Right ventricle myocardium superior (tissue), 1 donor: ENCODE measurements around the gene ACSS3. TPM values are rescaled to one million over a fixed set of nuclear protein-coding genes. Genes with fewer than 3 reads are reported as not detected.
"Not testable (repeated sequence)": the region's sequence is repeated elsewhere in the genome, so short reads cannot be mapped to it uniquely, and the experiment has no call there.

ENCODE experiments used
- ATAC-seq: fragments of 200-7000 bp; cut with Tn5 transposase; one replicate; pipeline ENCODE4 v1.9.1; 2020; ENCODE audit warnings: mild to moderate bottlenecking; ENCODE audit not compliant: poor library complexity
- DNase-seq: peaks from one replicate; pipeline ENCODE4 v3.0.0-alpha.2; 2020
- intact Hi-C: fragments of 100-400 bp; cut with DNase I; formaldehyde crosslinking; loops from one replicate; pipeline ENCODE4 v1.11.2; 2022
- total RNA-seq: library from RNA; stranded (reverse); fragmentation: NEBNext Ultra II Directional; extraction: Animal tissue kit (Norgen Biotek cat#: 25700); gene quantifications from one replicate; pipeline ENCODE4 v1.2.1, GENCODE V29; 2021
- donor health status: DM: no; HTN: yes; CAD: no; lungs with severe emphysema.

Gene ACSS3
- total RNA-seq, 1 donor from 2014 or later: 25.8 TPM

- ATAC-seq (no peak), DNase-seq (no peak)
- intact Hi-C loops: no loop called here
Measured at GRCh38 chr12:81159856-81160255, 82.0 kb downstream of the ACSS3 start.

- peak; percentile 33 for DNase-seq
Measured at GRCh38 chr12:81161680-81162079, 83.8 kb downstream of the ACSS3 start.

GRCh38 chr12:81162391-81163136 lies 84.7 kb downstream of the ACSS3 start:
- intact Hi-C loops: no loop called here
- no peak for DNase-seq
- no peak for ATAC-seq

More at GRCh38 chr12:81161680-81162079, 83.8 kb downstream of the ACSS3 start:
- intact Hi-C loops: no loop called here
- peak; percentile 58 for ATAC-seq

- ATAC-seq (no peak), DNase-seq (no peak)
- intact Hi-C loops: no loop called here
Measured at GRCh38 chr12:81164827-81165226, 86.9 kb downstream of the ACSS3 start.

DNA sequence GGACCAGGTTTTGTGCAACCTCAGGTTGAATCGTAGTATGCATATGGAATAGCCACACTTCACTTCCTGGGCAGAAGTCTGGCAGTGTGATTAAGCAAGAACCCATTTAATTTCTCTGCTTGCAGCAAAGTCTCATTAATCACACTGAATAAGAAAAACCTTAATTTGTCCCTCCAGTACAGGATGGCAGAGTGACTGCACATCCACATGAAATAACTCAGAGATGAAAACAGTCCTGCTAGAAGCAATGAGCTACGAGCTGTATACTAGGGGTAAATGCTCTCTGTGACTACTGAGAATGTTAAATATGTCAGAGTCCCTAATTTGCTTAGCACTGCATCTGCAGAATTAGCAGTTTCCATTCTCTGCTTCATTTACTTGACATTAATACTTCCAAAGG lies 88.9 kb downstream of the ACSS3 start:
- intact Hi-C loops: no loop called here
- no peak for DNase-seq
- no peak for ATAC-seq

- intact Hi-C loops: no loop called here
- DNase-seq (no peak), ATAC-seq (no peak)
Measured at GRCh38 chr12:81167694-81168093, 89.8 kb downstream of the ACSS3 start.

- ATAC-seq (no peak), DNase-seq (no peak)
- intact Hi-C loops: no loop called here
Measured at GRCh38 chr12:81168445-81168844, 90.6 kb downstream of the ACSS3 start.

GRCh38 chr12:81170072-81170471 lies 92.2 kb downstream of the ACSS3 start:
- intact Hi-C loops: no loop called here
- DNase-seq (no peak), ATAC-seq (no peak)

DNA sequence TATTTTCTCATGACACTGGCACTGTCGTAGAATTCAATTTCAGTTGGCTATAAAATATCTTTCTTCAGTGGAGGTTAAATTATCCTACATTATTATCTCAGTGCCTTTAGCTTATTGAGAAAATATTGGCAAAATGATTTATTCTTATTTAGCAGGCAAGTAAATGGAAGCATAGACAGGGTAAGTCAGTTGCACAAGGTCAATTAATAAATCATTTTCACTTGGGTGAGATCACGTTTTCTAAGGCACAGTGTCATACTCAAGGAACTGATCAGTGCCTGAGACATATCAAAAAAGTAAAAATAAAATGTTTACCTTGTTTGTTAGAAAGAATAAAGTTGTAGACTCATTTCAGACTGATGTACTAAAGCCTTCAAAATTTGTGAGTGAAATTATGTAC lies 95.0 kb downstream of the ACSS3 start:
- intact Hi-C loops: no loop called here
- ATAC-seq (no peak), DNase-seq (no peak)

- DNase-seq (no peak), ATAC-seq (no peak)
- intact Hi-C loops: no loop called here
Measured at GRCh38 chr12:81174664-81175063, 96.8 kb downstream of the ACSS3 start.

DNA sequence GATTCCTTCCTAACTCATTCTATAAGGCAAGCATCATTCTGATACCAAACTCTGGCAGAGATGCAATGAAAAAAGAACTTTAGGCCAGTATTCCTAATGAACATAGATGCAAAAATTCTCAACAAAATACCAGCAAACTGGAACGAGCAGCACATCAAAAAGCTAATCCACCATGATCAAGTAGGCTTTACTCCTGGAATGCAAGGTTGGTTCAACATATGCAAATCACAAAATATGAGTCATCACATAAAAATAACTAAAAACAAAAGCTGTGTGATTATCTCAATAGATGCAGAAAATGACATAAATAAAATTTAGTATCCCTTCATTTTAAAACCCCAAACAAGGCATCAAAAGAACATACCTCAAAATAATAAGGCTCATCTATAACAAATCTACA lies 98.9 kb downstream of the ACSS3 start:
- ATAC-seq: no peak
- DNase-seq: no peak
- intact Hi-C loops: no loop called here

GRCh38 chr12:81181691-81182090 lies 103.8 kb downstream of the ACSS3 start:
- intact Hi-C loops: no loop called here
- DNase-seq (no peak), ATAC-seq (no peak)

DNA sequence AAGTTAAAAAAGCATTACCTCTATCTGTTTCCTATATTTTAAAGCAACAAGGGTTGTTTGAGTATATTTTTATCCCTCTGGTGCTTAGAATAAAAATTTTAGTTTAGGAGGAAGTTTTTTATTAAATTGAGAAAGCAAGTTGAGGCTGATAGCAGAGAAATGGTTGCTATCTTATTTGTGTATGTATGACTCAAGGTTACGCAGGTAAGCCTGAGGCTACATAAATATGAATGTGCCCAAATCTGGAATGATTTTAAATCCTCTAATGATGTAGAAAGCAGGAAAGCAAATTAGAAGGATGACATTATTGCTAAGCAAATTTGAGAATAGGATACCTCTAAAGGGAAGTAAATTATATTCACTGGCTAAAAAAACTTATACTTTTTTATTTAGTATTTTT lies 109.8 kb downstream of the ACSS3 start:
- DNase-seq (no peak), ATAC-seq (no peak)
- intact Hi-C loops: no loop called here

DNA sequence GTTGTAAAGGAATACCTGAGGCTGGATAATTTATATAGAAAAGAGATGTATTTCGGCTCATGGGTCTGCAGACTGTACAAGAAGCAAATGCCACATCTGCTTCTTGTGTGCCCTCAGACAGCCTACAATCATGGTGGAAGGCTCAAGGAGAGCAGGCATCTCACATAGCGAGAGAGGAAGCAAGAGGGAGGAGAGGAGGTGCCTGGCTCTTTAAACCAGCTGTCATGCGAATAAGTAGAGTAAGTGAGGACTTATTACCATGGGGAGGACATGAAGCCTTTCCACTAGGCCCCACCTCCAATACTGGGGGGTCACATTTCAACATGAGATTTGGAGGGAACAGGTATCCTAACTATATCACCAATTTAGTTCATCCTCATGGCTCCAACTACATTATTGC lies 118.7 kb downstream of the ACSS3 start:
- intact Hi-C loops: no loop called here
- DNase-seq (no peak), ATAC-seq (no peak)

GRCh38 chr12:81200561-81200960 lies 122.7 kb downstream of the ACSS3 start:
- intact Hi-C loops, ATAC-seq, DNase-seq: not testable (repeated sequence)

GRCh38 chr12:81203671-81204204 lies 125.9 kb downstream of the ACSS3 start:
- intact Hi-C loops: no loop called here
- DNase-seq (no peak), ATAC-seq (no peak)

DNA sequence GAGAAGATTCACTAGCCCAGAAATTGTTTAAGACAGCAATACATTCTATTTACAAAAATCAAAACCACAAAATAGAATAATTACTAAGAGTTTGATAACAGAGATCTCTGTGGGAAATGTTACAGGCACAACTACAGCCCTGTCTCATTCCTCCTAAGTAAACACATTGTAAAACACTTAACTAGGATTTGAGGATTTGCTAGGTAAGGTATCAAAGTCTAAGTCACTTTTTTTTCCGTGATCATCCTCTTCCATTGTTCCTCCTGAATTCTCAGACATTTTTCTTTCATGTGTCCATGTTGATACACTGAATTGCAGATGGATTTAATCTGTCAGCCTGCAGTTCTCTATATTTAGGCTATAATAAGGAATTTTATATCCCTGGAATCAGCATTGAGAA lies 127.5 kb downstream of the ACSS3 start:
- intact Hi-C loops: no loop called here
- DNase-seq (no peak), ATAC-seq (no peak)

- DNase-seq: no peak
- ATAC-seq: no peak
- intact Hi-C loops: no loop called here
Measured at GRCh38 chr12:81206429-81206828, 128.6 kb downstream of the ACSS3 start.

- intact Hi-C loops: no loop called here
- ATAC-seq (no peak), DNase-seq (no peak)
Measured at GRCh38 chr12:81207173-81207572, 129.3 kb downstream of the ACSS3 start.

GRCh38 chr12:81207664-81208063 lies 129.8 kb downstream of the ACSS3 start:
- ATAC-seq: no peak
- DNase-seq: no peak
- intact Hi-C loops: no loop called here
